Omental fat pad (tissue), 4 donors: ENCODE results near the gene USF2. TPM values are rescaled to one million over a fixed set of nuclear protein-coding genes. Genes with fewer than 3 reads are reported as not detected.

Experiments used
- ATAC-seq: fragments of 150-250 bp; one replicate; pipeline ENCODE4 v1.9.1; 2016; ENCODE audit warnings: mild to moderate bottlenecking, moderate library complexity; ENCODE audit not compliant: low FRiP score
- DNase-seq: peaks from one replicate; pipeline ENCODE4 v3.0.0-alpha.2; 2019; ENCODE audit warnings: low spot score
- total RNA-seq, 4 donors: library from RNA; depleted of rRNA; stranded (reverse); fragments of >200 nt; gene quantifications; one replicate each; pipeline ENCODE4 v1.1.0, GENCODE V29; 2016
- TF ChIP-seq, protein P1 (sequence below), 3 donors: fragments of 450-650 bp; IDR thresholded peaks; one replicate each; pipeline ENCODE4 v1.5.1; 2016 to 2017; ENCODE audit warnings: antibody characterized with exemption in 3 of 3, mild to moderate bottlenecking in 3 of 3, moderate library complexity in 2 of 3

The USF2 gene
- total RNA-seq, 4 donors from 2014 or later, result 67.0 to 106 (median 92.0) TPM

DNA sequence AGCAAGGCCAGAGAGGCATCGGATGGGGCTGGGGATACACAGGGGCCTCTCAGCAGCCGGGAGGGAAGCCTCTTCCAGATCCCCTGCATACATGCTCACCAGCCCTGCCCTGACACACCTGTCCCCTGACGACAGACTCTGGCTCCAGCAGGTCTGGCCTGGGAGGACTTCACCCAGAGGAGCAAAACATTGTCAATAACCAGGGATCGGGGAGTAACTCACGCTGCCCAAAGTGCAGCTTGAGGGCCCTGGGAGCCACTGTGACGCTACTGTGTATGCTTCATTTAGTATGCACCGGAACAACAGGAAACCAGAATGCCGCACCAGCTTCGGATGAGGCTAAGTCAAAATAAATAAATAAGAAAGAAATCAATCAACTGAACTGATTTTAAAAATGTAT is 47.8 kb downstream of the USF2 start:
- TF ChIP-seq, protein P1, sequence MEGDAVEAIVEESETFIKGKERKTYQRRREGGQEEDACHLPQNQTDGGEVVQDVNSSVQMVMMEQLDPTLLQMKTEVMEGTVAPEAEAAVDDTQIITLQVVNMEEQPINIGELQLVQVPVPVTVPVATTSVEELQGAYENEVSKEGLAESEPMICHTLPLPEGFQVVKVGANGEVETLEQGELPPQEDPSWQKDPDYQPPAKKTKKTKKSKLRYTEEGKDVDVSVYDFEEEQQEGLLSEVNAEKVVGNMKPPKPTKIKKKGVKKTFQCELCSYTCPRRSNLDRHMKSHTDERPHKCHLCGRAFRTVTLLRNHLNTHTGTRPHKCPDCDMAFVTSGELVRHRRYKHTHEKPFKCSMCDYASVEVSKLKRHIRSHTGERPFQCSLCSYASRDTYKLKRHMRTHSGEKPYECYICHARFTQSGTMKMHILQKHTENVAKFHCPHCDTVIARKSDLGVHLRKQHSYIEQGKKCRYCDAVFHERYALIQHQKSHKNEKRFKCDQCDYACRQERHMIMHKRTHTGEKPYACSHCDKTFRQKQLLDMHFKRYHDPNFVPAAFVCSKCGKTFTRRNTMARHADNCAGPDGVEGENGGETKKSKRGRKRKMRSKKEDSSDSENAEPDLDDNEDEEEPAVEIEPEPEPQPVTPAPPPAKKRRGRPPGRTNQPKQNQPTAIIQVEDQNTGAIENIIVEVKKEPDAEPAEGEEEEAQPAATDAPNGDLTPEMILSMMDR (IDR thresholded peaks at IDR 0.05), result no peak
- ATAC-seq, result no peak
- no peak for DNase-seq

- TF ChIP-seq, protein P1 (IDR thresholded peaks at IDR 0.05), result no peak
- ATAC-seq, result no peak
- DNase-seq, result no peak
Observed at GRCh38 chr19:35317464-35318043, 48.8 kb downstream of the USF2 start.

DNA sequence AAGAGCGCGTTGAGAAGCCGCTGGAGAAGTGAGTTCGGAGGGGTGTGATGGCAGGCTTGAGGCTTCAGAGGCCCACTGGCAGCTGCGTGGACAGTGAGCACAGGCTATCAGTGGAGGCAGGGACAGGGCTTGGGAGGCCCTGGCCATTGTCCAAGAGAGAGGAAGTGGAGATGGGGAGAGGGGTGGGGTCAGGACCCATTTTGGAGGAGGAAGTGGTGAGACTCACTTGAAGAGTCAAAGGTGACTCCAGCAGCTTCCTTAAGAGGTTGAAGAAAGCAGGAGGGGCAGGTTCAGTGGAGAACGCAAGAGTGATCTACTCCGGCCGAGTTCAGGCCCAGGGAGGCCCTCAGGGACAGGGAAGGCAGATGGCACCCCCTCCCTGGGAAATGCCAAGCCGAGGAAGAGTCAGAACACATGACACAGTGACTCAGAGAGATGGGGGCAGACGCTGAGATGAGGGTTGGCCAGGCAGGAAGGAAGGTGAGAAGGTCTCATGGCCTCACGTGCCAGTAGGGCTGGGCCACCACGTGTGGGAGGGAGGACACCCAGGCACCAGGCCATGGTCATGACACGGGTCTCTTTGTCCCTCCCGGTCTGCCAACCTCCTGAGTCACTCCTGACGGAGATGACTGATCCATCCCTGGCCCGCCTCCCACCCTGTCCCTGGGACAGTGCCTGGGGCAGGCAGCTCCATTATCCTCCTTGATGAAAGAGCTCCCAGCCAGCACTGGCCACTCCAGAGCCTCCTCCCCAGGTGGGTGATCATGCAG is 50.1 kb downstream of the USF2 start:
- TF ChIP-seq, protein P1 (IDR thresholded peaks at IDR 0.05), result no peak
- DNase-seq (peak; percentile 45), ATAC-seq (peak; percentile 71)

DNA sequence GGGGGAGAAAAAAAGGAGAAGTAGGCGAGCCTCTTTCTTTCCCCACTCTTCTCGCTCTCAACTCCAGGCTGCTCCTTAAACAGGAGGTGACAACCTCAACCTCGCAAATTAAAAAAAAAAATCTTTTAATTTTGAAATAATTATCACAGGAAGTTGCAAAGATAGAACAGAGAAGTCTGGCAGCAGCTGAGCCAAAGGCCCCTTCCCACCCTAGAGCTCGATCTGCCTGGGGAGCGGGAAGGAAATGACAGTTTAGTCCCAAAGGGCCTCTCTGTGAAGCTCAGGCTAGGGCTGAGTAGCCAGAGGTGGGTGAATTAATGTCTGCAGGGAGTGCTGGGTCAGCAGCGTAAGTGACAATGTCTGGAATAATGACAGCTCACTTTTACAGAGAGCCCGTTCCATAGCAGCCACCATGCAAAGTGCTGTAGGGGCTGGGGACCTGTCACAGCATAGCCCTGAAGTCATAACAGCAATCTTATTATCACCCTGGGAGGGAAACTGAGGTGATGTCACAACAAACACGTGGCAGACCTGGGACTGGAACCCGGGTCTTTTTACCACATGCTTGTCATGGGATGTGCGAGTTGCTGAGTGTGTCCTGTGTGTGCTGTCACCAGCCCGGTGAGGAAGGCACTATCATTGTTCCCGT is 51.4 kb downstream of the USF2 start:
- TF ChIP-seq, protein P1 (IDR thresholded peaks at IDR 0.05), result no peak

GRCh38 chr19:35321291-35321690 is 52.5 kb downstream of the USF2 start:
- ATAC-seq, result no peak
- DNase-seq, result no peak
- TF ChIP-seq, protein P1 (IDR thresholded peaks at IDR 0.05), result no peak

More for the DNA sequence above, 51.4 kb downstream of the USF2 start:
- DNase-seq (no peak), ATAC-seq (no peak)

DNA sequence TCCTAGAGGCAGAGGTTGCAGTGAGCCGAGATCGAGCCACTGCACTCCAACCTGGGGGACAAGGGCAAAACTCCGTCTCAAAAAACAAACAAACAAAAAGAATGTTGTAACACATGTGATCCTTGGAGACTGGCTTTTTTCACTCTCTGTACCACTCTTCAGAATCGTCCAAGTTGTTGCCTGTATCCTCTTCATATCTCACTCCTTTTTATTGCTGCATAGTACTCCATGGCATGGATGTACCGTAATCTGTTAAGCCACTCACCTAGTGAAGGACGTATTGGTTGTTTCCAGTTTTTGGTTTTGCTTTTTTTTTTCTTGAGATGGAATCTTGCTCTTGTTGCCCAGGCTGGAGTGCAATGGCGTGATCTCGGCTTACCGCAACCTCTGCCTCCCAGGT is 53.3 kb downstream of the USF2 start:
- TF ChIP-seq, protein P1 (IDR thresholded peaks at IDR 0.05), result no peak
- DNase-seq (no peak), ATAC-seq (no peak)
